ENCODE measurements around the gene MACROD1.

DNA sequence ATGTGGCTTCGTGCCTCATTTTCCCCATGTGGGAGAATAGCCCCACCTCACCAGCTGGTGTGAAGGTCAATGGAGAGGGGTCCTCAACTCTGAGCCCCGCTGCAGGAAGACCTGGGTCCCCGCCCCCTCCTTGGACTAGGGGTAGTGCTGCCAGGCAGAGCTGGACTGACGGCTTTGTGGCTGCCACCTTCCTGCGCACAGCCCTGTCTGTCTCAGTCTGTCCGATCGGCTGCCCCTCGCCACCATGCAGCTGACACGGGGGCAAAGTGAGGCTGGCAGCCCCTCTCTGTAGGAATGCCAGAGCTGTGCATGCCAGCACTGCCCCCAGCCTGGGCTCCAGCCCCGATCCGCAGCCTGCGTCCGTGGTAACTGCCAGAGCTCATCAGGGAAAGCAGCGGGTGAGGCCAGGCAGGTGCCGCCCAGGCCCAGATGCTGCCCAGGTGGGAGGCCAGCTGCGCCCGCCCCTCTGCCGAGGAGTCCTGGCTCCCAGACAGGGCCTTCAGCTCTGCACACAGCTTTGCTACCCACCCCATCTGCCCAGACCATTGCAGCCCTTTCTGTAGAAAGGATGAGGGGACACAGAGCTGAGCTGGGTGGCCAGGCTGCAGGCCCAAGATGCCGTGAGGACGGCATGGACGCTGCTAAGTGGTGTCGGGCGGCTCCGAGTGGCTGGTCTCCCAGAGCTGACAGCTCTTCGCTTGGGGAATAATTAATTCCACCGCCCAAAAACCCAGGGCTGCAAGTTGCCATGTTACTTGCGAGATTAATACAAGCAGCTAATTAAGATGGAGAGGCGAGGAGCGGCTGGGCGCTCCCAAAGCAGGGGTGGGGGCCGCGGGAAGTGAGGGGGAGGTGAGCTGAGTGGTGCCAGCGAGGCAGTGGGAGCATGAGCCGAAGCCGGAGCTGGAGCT, 149.7 kb downstream of the MACROD1 start:
- TF ChIP-seq POLR2A (IDR thresholded peaks at IDR 0.05; ENCODE audit: low read length) = no peak
- no peak for TF ChIP-seq GATA1 (IDR thresholded peaks at IDR 0.05; ENCODE audit: low read depth, low read length)

All from erythroblast (primary cell).